ENCODE measurements around the gene SERPINI1. TPM values are rescaled to one million over a fixed set of nuclear protein-coding genes. Genes with fewer than 3 reads are reported as not detected.

Gene SERPINI1
- total RNA-seq, 1 experiment from 2014 or later, result 4.4 TPM

GRCh38 chr3:167858865-167859264, 123.3 kb downstream of the SERPINI1 start:
- BruUV-seq (replicated peaks), result no TSS peak
- CTCF ChIA-PET, result no interaction called here
- POLR2A ChIA-PET, result no interaction called here

GRCh38 chr3:167859610-167860009, 124.1 kb downstream of the SERPINI1 start:
- no peaks in the 10 kb centered on the region for H3K27me3 Mint-ChIP-seq (ENCODE audit: insufficient read depth, unreplicated experiment)
- H3K4me1 Mint-ChIP-seq (ENCODE audit: low read depth, unreplicated experiment), result no peaks in the 10 kb centered on the region
- no peaks in the 10 kb centered on the region for H3K9me3 ChIP-seq
- intact Hi-C loops (cut with micrococcal nuclease; ENCODE audit: unreplicated experiment), result no loop called here
- H3K27me3 ChIP-seq (replicated peaks; ENCODE audit: control insufficient read depth, insufficient read depth, low read length), result no peaks in the 10 kb centered on the region
- no peaks in the 10 kb centered on the region for H3K4me1 ChIP-seq
- ChIA-PET CTCF (no interaction called here), POLR2A (no interaction called here)
- H3K9me3 Mint-ChIP-seq (ENCODE audit: unreplicated experiment), result no peaks in the 10 kb centered on the region
- H3K36me3 Mint-ChIP-seq (ENCODE audit: insufficient read depth, unreplicated experiment), result no peaks in the 10 kb centered on the region
- no peaks in the 10 kb centered on the region for H3K36me3 ChIP-seq (ENCODE audit: control insufficient read depth, insufficient read depth, low read length)
- no peak for TF ChIP-seq CTCF (IDR thresholded peaks at IDR 0.05; ENCODE audit: insufficient read depth in 1 of 2, low read depth in 1 of 2, low read length in 1 of 2, severe bottlenecking in 1 of 2, unreplicated experiment in 1 of 2)
- no peak for DNase-seq
- no peak overlapping the region for H3K4me3 Mint-ChIP-seq (ENCODE audit: unreplicated experiment)
- no peak overlapping the region for H3K27ac Mint-ChIP-seq (ENCODE audit: unreplicated experiment)
- BruUV-seq (replicated peaks), result no TSS peak
- no peak overlapping the region for H3K4me3 ChIP-seq (ENCODE audit: low read depth, low read length)

More at GRCh38 chr3:167858865-167859264, 123.3 kb downstream of the SERPINI1 start:
- no peaks in the 10 kb centered on the region for H3K4me1 Mint-ChIP-seq (ENCODE audit: low read depth, unreplicated experiment)
- H3K9me3 Mint-ChIP-seq (ENCODE audit: unreplicated experiment), result no peaks in the 10 kb centered on the region
- no peak overlapping the region for H3K27ac Mint-ChIP-seq (ENCODE audit: unreplicated experiment)
- Histone ChIP-seq H3K36me3 (ENCODE audit: control insufficient read depth, insufficient read depth, low read length) (no peaks in the 10 kb centered on the region), H3K4me3 (ENCODE audit: low read depth, low read length) (no peak overlapping the region), H3K4me1 (no peaks in the 10 kb centered on the region), H3K9me3 (no peaks in the 10 kb centered on the region), H3K27me3 (replicated peaks; ENCODE audit: control insufficient read depth, insufficient read depth, low read length) (no peaks in the 10 kb centered on the region)
- no peak for DNase-seq
- no peak overlapping the region for H3K4me3 Mint-ChIP-seq (ENCODE audit: unreplicated experiment)
- TF ChIP-seq CTCF (IDR thresholded peaks at IDR 0.05; ENCODE audit: insufficient read depth in 1 of 2, low read depth in 1 of 2, low read length in 1 of 2, severe bottlenecking in 1 of 2, unreplicated experiment in 1 of 2), result no peak
- H3K27me3 Mint-ChIP-seq (ENCODE audit: insufficient read depth, unreplicated experiment), result no peaks in the 10 kb centered on the region
- intact Hi-C loops (cut with micrococcal nuclease; ENCODE audit: unreplicated experiment), result no loop called here
- no peaks in the 10 kb centered on the region for H3K36me3 Mint-ChIP-seq (ENCODE audit: insufficient read depth, unreplicated experiment)

- Mint-ChIP-seq H3K9me3 (ENCODE audit: unreplicated experiment) (no peaks in the 10 kb centered on the region), H3K4me3 (ENCODE audit: unreplicated experiment) (no peak overlapping the region), H3K27me3 (ENCODE audit: insufficient read depth, unreplicated experiment) (peaks cover 6% of the 10 kb centered on the region), H3K27ac (ENCODE audit: unreplicated experiment) (no peak overlapping the region), H3K36me3 (ENCODE audit: insufficient read depth, unreplicated experiment) (no peaks in the 10 kb centered on the region), H3K4me1 (ENCODE audit: low read depth, unreplicated experiment) (no peaks in the 10 kb centered on the region)
- intact Hi-C loops (cut with micrococcal nuclease; ENCODE audit: unreplicated experiment), result no loop called here
- ChIA-PET POLR2A (no interaction called here), CTCF (no interaction called here)
- TF ChIP-seq CTCF (IDR thresholded peaks at IDR 0.05; ENCODE audit: insufficient read depth in 1 of 2, low read depth in 1 of 2, low read length in 1 of 2, severe bottlenecking in 1 of 2, unreplicated experiment in 1 of 2), result no peak
- Histone ChIP-seq H3K4me3 (ENCODE audit: low read depth, low read length) (no peak overlapping the region), H3K9me3 (no peaks in the 10 kb centered on the region), H3K36me3 (ENCODE audit: control insufficient read depth, insufficient read depth, low read length) (no peaks in the 10 kb centered on the region), H3K27me3 (replicated peaks; ENCODE audit: control insufficient read depth, insufficient read depth, low read length) (no peaks in the 10 kb centered on the region), H3K4me1 (no peaks in the 10 kb centered on the region)
- no TSS peak for BruUV-seq (replicated peaks)
- DNase-seq, result no peak
Observed at GRCh38 chr3:167861649-167862048, 126.1 kb downstream of the SERPINI1 start.

Data from Caco-2 (cell line).